Mucosa of stomach (tissue), 1 donor: ENCODE measurements around the gene RAMP1.

ENCODE experiments used
- H3K27me3 ChIP-seq: one replicate; pipeline ENCODE4 v1.7.0; 2013; ENCODE audit warnings: mild to moderate bottlenecking, low read length; ENCODE audit not compliant: control insufficient read depth, insufficient read depth
- H3K36me3 ChIP-seq: one replicate; pipeline ENCODE4 v1.7.0; 2013; ENCODE audit warnings: low read length; ENCODE audit not compliant: control insufficient read depth, insufficient read depth
- H3K4me1 ChIP-seq: one replicate; pipeline ENCODE4 v1.7.0; 2013; ENCODE audit warnings: mild to moderate bottlenecking, low read length; ENCODE audit not compliant: control insufficient read depth, insufficient read depth
- H3K4me3 ChIP-seq: one replicate; pipeline ENCODE4 v1.7.0; 2013; ENCODE audit warnings: low read length
- H3K9ac ChIP-seq: one replicate; pipeline ENCODE4 v1.7.0; 2013; ENCODE audit warnings: mild to moderate bottlenecking, low read length, moderate library complexity
- H3K9me3 ChIP-seq: one replicate; pipeline ENCODE4 v1.7.0; 2013; ENCODE audit warnings: mild to moderate bottlenecking, low read length, moderate library complexity; ENCODE audit not compliant: control insufficient read depth
- donor health status: Pancreatic carcinoma.

The RAMP1 gene

DNA sequence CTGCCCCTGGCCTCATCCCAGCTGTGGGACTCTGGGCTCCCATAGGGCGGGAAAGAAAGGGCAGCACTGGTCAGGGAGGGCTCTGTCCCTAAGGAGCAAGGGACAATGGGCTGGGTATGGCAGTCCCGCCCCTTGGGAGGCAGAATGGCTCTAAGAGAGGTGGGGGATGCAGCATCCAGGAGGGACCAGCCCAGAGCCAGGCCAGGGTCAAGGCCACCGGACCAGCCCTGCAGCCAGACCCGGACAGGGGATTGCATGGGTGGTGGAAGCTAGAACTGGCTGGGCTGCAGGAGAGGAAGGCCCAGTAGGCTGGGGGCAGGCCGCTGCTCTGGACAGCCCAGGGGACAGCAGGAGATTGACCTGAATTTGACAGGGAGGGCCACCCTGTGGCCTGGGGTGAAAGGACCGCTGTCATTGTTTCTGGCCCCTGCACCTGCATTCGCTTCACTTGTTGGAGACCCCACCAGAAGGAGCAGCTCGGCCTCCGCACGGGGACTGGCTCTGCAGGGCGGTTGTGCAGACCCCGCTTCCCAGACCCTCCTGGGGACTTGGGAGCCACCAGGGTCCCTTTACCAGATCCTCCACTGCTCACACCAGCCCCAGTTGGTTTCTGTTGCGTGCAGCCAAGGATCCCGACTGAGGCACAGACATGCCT lies 14.6 kb downstream of the RAMP1 start:
- H3K36me3 ChIP-seq = no peaks in the 10 kb centered on the region
- no peaks in the 10 kb centered on the region for H3K4me1 ChIP-seq
- H3K9ac ChIP-seq = no peak overlapping the region
- H3K4me3 ChIP-seq = no peak overlapping the region
- H3K9me3 ChIP-seq = no peaks in the 10 kb centered on the region
- no peaks in the 10 kb centered on the region for H3K27me3 ChIP-seq

DNA sequence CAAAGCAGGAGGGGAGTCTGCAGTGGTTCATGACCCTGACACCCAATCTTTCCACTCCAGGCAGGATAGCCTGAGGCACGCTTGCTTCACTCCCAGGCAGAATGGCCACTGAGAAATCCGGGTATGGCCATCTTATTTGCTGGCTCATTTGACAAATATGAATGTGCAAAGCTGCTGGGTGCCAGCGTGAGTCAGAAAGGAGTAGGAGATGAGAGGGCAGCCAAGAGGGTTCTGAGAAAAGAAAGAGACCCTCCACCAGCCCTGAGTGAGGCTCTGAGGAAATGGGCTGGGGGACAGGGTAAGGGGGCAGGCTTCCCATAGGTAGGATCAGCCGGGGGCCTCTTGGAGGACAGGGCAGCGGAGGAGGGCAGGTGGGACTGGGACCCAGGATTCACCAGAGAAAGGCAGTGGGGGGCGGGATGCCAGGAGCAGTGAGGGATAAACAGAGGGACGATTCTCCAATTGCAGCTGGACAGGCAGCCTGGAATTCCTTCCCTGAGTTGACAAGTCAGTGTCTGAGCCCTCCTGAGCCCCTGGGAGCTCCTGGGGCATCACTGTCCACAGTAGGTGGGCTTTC lies 15.2 kb downstream of the RAMP1 start:
- Histone ChIP-seq H3K4me1 (no peaks in the 10 kb centered on the region), H3K36me3 (no peaks in the 10 kb centered on the region), H3K4me3 (no peak overlapping the region)

DNA sequence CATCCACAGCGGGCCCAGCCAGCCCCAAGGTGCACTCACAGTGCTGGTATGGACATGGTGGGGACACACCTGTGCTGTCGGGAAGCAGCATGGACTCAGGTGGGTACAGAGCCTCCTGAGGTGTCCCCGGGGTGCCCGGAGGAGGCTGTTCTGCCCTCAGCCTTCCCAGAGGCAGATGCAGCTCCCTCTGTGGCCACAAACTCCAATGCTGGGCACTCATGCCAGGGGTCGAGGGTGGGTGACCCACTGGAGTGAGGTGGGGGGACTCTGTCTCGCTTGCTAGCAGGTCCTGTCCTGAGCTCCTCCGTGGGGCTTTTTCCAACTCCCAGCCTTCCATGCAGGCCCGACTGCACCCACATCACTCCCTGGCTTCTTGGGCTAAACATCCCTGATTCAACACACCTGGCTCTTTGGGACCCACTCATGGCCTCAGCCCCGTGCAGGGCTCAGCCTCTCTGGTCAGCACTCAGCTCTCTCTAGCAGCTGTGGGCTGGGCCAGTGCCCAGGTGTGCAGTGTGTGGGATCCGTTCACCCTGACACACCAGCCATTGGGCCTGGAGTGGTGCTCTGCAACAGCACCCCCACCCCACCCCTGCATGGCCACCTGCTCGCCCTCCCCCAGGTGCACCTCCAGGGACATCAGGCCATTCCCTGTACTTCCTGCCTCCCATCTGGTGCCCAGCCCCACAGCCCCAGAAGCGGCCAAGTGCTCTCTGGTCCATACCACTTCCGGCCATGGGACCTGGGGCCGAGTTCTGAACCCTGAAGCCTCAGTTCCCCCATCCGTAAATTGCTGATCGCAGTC lies 16.0 kb downstream of the RAMP1 start:
- Histone ChIP-seq H3K9me3 (no peaks in the 10 kb centered on the region), H3K4me3 (no peak overlapping the region), H3K27me3 (no peaks in the 10 kb centered on the region), H3K9ac (no peak overlapping the region), H3K36me3 (no peaks in the 10 kb centered on the region), H3K4me1 (no peaks in the 10 kb centered on the region)

More for the DNA sequence above, 15.2 kb downstream of the RAMP1 start:
- no peaks in the 10 kb centered on the region for H3K9me3 ChIP-seq
- no peak overlapping the region for H3K9ac ChIP-seq
- no peaks in the 10 kb centered on the region for H3K27me3 ChIP-seq

DNA sequence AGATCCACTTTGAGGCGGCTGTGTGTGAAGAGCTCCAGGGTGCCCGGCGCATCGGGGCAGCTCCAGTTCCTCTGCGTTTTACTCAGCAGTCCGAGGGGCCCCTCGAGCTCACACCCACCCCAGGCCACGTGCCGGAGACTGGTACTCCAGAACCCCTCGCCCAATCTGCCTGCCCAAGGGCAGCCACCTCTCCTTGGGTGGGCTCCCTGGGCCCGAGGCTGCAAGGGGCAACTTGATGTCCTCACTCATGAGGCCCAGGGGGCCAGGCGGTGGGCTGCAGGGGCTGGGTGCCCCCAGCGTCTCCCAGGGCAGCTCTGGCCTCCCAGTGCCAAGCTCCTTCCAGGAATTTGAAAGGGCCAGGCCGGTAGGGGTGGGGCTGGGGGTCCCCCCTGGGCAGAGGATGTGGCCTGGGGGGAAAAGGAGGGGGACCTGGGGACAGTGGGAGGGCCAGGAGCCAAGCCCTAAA lies 16.7 kb downstream of the RAMP1 start:
- Histone ChIP-seq H3K9ac (no peak overlapping the region), H3K4me1 (no peaks in the 10 kb centered on the region), H3K9me3 (no peaks in the 10 kb centered on the region), H3K4me3 (no peak overlapping the region), H3K27me3 (no peaks in the 10 kb centered on the region), H3K36me3 (no peaks in the 10 kb centered on the region)

DNA sequence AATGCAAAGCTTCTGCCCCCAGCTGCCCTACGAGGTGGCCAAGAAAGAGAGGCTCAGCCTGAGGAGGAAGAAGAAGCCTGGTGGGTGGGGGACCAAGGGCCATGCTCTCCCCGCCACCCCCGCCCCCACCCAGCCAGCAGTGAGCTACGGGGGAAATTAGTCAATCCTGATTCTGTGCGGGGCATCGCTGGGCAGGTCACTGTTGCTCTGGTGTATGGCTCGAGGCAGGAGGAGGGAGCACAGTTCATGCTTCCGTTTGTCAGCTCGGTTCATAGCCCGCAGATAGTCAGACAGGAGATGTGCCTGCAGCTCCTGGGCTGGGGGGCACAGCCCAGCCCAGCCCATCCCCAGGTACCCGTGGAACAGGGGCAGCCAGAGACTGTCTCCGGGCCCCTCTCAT lies 17.1 kb downstream of the RAMP1 start:
- H3K4me1 ChIP-seq = no peaks in the 10 kb centered on the region
- H3K9me3 ChIP-seq = no peaks in the 10 kb centered on the region
- no peak overlapping the region for H3K9ac ChIP-seq
- H3K4me3 ChIP-seq = no peak overlapping the region
- H3K36me3 ChIP-seq = no peaks in the 10 kb centered on the region
- no peaks in the 10 kb centered on the region for H3K27me3 ChIP-seq

DNA sequence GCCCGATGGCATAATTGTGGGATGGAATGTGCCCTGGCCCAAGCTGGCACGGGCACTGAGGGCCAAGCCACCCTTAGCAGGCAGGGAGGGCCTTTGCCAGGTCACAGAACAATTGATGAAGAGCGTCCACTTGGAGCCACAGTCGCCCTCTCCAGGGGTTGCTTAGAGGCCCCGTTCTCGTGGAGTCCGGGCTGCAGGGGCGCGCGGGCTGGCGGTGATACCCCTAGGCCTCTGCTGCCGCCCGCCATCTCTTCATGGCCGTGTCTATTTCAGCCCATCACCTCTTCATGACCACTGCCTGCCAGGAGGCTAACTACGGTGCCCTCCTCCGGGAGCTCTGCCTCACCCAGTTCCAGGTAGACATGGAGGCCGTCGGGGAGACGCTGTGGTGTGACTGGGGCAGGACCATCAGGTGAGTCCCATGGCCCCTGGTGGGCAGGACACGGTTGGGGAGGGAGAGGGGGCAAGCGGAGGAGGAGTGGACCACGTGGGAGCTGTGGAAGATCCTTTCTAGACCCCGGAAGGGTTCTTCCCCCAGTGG lies 17.6 kb downstream of the RAMP1 start:
- H3K36me3 ChIP-seq = no peaks in the 10 kb centered on the region
- H3K27me3 ChIP-seq = no peaks in the 10 kb centered on the region
- H3K9me3 ChIP-seq = no peaks in the 10 kb centered on the region
- no peak overlapping the region for H3K4me3 ChIP-seq
- no peaks in the 10 kb centered on the region for H3K4me1 ChIP-seq
- H3K9ac ChIP-seq = no peak overlapping the region

DNA sequence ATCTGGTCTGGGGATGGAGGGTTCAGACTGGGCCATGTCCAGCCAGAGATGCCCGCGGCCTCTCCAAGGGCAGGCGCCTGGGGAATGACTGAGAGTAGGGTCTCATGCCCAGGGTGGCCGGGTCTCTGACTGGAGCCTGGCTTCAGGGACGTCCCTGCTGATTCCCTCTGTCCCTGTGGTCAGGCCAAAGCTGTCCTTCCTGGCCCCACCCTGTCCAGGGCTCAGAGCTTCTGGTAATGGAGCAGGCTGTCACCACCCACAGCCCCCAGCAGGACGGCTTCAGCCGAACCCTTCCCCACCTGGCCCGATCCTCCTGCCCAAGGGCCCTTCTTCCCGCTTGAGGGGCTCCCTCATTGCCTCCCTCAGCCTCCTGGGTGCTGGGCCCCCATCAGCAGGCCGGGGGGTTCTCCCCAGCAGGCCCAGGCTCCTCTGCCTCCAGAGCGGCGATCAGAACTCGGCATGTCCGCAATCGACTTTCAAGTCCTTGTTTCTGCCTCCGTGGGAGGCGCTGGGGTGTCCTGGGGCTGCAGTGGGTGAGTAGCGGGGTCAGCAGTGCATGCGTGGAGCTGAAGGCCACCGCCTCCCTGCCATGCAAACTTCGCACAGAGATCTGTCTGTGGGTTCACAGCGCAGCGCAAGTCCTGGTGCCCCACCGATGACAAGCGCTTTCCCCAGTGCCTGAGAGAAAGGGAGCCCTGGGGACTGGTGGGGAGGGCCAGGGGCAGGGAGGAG lies 18.3 kb downstream of the RAMP1 start:
- H3K36me3 ChIP-seq = no peaks in the 10 kb centered on the region
- no peak overlapping the region for H3K4me3 ChIP-seq
- no peaks in the 10 kb centered on the region for H3K9me3 ChIP-seq
- no peaks in the 10 kb centered on the region for H3K4me1 ChIP-seq
- H3K27me3 ChIP-seq = no peaks in the 10 kb centered on the region
- no peak overlapping the region for H3K9ac ChIP-seq

DNA sequence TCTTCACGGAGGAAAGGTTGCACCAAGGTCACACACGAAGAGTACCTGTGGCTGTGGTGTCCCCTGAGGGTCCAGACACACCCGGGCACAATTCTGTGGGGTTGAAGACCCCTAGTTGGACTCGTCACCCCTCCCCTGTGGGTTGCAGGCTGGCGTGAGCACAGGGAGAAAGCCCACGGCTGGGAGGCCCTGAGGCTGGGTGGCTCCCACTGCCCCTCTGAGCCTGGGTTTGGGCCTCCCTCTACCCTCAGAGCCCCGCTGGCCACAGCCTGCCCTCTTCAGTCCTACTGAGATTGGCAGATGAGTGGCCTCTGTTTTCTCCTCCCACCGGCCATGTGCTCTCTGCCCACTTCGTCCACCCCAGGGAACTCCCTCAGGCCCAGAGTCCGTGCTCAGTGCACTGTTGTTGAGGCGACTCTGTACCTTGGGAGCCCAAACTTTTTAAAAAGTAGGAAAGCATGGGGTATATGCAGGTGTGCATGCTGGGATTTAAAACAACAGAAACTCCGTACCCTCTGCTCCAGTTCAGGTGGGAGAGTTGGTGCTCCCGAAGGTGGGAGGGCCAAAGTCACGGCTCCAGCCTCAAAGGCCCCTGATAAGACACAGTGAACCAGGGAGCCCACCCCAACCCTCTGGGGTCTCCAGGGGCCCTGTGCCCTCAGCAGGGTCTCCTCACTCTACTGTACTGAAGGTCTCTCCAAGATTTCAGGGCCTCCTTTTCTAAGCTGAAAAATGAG lies 19.1 kb downstream of the RAMP1 start:
- Histone ChIP-seq H3K27me3 (no peaks in the 10 kb centered on the region), H3K4me1 (no peaks in the 10 kb centered on the region)

DNA sequence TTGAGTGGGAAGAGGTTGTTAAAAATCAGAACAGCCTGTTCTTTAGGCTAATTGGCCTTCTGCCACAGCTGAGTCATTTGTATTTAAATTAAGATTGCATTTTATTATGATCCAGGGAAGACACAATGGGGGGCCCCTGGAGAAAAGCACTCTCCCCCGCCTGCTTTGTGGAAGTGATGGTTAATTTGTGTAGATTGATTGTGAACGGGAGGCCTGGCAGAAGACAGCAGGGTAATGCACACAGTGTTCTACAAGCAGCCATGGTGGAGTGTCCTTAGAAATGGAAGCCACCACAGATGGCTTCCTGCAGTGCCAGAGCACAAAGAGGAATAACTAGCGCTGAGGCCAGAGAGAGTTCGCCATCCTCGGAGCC lies 19.6 kb downstream of the RAMP1 start:
- Histone ChIP-seq H3K27me3 (no peaks in the 10 kb centered on the region), H3K9ac (no peak overlapping the region), H3K4me1 (no peaks in the 10 kb centered on the region), H3K4me3 (no peak overlapping the region), H3K9me3 (no peaks in the 10 kb centered on the region), H3K36me3 (no peaks in the 10 kb centered on the region)

More for the DNA sequence above, 19.1 kb downstream of the RAMP1 start:
- no peaks in the 10 kb centered on the region for H3K9me3 ChIP-seq
- H3K36me3 ChIP-seq = no peaks in the 10 kb centered on the region
- no peak overlapping the region for H3K4me3 ChIP-seq
- H3K9ac ChIP-seq = no peak overlapping the region

DNA sequence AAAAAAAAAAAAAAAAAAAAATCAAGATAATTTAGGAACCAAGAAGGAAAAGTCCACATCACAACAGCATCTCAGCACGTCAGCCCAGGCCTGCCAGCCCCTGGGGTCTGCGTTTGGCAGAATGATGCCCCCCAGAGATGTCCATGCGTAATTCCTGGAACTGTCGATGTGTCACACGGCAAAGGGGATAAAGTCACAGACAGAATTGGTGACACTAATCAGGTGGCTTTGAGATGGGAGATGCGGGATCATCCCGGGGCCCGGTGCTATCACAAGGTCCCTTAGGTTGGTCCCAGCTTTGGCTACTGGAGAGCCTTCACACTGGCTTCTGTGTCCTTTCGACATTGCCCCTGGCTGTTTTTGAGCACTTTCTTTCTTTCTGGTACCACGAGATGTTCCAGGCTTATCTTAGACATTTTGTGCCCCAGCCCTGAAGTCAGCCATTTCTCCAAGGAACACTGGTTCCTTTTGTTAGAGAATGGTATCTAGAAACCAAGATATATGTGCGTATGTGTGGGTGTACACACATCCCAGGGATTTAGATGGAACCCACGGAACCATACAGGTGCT lies 20.7 kb downstream of the RAMP1 start:
- H3K27me3 ChIP-seq = no peaks in the 10 kb centered on the region

More for the DNA sequence above, 20.7 kb downstream of the RAMP1 start:
- Histone ChIP-seq H3K4me1 (no peaks in the 10 kb centered on the region), H3K36me3 (no peaks in the 10 kb centered on the region), H3K9me3 (no peaks in the 10 kb centered on the region), H3K9ac (no peak overlapping the region), H3K4me3 (no peak overlapping the region)
